Coronary artery (tissue), 2 donors: ENCODE results near the gene IDI2.

Experiments used
- DNase-seq: peaks from one replicate; pipeline ENCODE4 v3.0.0-alpha.2; 2017; ENCODE audit warnings: low spot score
- H3K27ac ChIP-seq, 2 donors: fragments of 200-600 bp; sonication (generic); one replicate each; pipeline ENCODE4 v1.5.1; 2016 to 2019
- H3K4me3 ChIP-seq: fragments of 200-600 bp; sonication (generic); 2 replicates; pipeline ENCODE4 v1.5.1; 2016; ENCODE audit warnings: mild to moderate bottlenecking, moderate library complexity
- TF ChIP-seq, protein P1 (sequence below): fragments of 200-600 bp; sonication (generic); IDR thresholded peaks from one replicate; pipeline ENCODE4 v1.5.1; 2019; ENCODE audit warnings: antibody characterized with exemption

IDI2 gene

DNA sequence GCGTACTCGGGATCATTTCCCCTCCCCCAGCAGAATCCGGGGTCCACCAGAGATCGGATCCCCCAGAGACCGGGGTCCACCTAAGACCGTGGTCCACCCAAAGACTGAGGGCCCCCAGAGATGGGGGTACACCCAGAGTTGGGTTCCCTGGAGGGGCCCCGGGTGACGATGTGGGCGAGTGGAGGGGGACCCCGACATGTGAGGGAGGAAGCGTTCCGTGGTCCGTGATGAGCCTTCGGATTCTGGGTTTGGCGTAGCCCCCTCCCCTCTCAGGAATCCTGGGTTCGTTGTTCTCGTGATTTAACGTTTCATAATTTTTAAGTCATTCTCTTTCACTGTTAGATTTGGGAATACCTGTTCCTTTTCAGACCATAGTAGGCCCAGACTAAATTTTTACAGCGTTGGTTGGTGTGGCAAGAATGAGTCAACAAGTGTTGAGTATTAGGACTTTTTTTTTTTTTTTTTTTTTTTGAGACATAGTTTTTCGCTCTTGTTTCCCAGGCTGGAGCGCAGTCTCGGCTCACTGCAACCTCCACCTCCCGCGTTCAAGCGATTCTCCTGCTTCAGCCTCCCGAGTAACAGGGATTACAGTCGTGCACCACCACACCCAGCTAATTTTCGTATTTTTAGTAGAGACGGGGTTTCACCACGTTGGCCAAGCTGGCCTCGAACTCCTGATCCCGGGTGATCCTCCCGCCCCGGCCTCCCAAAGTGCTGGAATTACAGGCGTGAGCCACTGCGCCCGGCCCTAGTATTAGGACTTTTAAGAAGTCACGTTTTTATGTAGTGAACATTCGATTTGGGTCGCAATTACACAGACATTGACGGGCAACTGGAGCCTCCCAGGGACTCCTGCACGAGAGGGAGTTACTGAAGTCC lies 36.8 kb downstream of the IDI2 start:
- DNase-seq: peak; percentile 57
- Histone ChIP-seq H3K4me3 (peak overlapping the region; percentile 100), H3K27ac (peak overlapping the region; percentile 83 to 97)
- TF ChIP-seq, protein P1, sequence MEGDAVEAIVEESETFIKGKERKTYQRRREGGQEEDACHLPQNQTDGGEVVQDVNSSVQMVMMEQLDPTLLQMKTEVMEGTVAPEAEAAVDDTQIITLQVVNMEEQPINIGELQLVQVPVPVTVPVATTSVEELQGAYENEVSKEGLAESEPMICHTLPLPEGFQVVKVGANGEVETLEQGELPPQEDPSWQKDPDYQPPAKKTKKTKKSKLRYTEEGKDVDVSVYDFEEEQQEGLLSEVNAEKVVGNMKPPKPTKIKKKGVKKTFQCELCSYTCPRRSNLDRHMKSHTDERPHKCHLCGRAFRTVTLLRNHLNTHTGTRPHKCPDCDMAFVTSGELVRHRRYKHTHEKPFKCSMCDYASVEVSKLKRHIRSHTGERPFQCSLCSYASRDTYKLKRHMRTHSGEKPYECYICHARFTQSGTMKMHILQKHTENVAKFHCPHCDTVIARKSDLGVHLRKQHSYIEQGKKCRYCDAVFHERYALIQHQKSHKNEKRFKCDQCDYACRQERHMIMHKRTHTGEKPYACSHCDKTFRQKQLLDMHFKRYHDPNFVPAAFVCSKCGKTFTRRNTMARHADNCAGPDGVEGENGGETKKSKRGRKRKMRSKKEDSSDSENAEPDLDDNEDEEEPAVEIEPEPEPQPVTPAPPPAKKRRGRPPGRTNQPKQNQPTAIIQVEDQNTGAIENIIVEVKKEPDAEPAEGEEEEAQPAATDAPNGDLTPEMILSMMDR: no peak

DNA sequence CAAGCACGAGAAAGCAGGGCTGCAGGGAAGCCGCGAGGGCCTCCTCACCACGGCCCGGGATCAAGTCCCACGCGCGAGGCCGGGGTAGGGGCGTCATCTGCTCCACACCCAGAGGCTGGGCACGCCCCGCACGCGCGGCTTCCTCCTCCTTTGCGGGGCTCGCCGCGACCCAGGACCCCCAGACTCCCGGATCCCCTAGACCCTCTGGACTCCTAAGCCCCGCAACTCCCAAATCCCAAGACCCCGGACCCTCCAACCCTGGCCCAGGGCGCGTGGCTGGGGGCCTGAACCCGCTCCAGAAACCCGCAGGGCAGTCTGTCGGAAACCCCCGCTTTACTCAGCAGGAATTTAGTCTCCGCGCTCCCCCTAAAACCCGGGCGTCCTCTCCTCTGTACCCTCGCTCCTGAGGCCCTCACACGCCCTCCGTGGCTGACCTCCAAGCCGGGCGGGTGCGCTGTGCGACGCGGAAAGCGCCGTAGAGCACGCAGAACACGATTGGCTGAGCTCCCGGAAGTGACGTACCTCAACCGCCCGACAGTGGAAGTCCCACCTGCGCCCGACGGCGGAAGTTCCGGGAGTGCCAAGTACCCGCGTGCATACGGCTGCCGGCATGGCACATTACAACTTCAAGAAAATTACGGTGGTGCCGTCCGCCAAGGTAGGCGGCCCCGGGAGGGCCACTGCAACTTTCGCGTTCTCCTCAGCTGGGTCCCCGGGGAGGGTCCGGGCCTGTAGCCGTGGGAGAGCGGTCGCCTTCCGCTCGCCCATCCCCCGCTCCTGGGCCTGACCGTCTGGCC lies 37.6 kb downstream of the IDI2 start, which contains the start of gene GTPBP4:
GTPBP4 (plus strand) TSS at position 565 of the 797 bp plus-strand sequence; CDS start at position 611, 46 bp downstream.
- Histone ChIP-seq H3K4me3 (peak within 1 kb of the TSS; percentile 100), H3K27ac (peak within 1 kb of the TSS; percentile 83 to 97)
- TF ChIP-seq, protein P1: no peak
- DNase-seq: peak; percentile 98

DNA sequence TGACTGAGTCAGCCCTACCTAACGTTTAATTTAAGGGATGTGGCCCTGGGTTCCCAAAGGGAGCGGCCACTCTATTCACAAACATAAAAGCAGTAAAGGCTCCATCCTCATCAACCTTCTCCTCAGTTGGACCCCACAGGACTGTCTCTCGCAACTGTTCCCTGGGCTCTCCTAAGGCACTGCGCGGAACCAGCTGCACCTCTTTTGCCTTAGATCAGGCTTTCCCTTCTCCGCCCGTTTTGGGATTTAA lies 38.1 kb downstream of the IDI2 start:
- DNase-seq: no peak
- TF ChIP-seq, protein P1: no peak
- Histone ChIP-seq H3K4me3 (peak overlapping the region; percentile 100), H3K27ac (peak overlapping the region; percentile 83 to 97)

DNA sequence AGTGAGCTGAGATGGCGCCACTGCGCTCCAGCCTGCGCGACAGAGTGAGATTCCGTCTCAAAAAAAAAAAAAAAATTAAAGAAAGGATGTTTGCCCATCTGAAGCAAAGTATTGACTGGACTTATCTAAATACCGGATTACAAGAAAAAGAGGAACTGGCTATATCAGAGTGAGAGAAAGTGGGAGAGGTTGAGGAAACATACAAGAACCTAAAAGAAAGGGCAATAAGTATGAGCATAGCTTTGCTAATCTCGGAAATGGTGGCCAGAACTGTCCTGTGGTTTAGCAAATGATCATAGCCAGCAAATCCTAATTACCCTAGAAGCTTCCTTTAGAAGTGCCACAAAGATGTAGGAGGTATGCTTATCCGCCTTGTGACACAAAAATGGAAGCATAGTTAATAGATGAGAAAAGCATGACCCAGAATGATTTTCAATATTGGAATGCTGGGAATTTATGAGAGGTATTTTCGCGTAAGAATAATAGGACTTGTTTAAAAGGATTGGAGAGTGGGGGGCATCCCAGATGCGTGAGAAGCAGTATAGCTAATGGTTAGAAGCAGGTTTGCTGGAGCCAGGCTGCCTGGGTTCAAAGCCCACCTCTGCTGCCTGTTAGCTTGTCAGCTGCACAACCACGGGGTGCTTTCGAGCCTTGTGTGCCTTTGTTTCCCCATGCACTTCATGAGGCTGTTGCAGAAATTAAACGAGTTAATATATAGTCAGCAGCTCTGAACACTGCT lies 38.6 kb downstream of the IDI2 start:
- DNase-seq: no peak
- H3K27ac ChIP-seq: peak overlapping the region in 1 of 2 donors; percentile 97
- peak overlapping the region; percentile 100 for H3K4me3 ChIP-seq
- TF ChIP-seq, protein P1: no peak

DNA sequence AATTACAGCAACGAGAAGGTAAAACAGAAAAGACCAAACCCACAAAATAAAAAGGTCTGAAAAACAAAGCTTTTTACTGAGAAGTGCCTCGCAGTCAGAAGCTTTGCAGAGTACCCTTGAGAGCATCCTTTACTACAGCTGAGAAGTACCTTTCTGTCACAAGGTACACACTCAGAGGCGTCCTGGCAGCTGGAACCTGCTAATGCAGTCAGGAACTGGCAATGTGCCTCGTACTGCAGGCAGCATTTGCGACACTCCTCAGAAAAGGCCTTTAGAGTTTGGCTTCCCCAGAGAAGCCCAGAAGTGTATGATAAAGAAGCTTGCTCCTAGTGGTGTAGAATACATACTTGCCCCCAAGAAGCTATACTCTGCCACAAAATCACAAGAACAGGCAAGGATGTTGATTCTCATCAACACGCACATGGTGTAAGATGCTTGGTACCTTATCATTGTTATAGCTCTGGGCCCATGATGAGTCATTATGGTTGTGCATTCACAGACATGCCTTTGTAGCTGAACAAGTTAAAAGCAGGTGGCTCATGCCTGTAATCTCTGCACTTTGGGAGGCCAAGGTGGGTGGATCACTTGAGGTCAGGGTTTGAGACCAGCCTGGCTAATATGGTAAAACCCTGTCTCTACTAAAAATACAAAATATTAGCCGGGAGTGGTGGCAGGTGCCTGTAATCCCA lies 39.4 kb downstream of the IDI2 start:
- DNase-seq: no peak
- TF ChIP-seq, protein P1: no peak

DNA sequence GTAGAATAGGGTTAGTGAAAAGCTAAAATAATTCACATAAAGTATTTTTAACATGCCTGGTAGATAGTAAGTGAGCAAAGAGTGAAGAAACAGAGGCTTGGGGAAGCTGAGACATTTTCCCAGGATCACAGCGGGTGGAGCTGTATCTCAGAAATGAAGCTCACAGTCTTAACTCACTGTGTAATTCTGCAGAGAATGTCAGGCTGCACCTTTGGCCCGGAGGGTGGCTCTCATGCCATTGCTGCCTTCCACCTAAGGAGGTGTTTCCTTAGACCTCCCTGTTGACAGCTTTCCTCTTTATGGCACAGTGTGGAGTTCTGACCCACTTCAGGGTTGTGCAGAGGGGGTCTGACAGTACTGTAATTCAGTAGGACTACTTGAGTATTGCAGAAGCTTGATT lies 40.3 kb downstream of the IDI2 start:
- no peak for DNase-seq
- H3K4me3 ChIP-seq: no peak overlapping the region
- TF ChIP-seq, protein P1: no peak
- H3K27ac ChIP-seq: no peak overlapping the region

More for the DNA sequence above, 39.4 kb downstream of the IDI2 start:
- no peak overlapping the region for H3K27ac ChIP-seq
- no peak overlapping the region for H3K4me3 ChIP-seq
